H9 (cell line): ENCODE results near the gene AIFM3. TPM values are rescaled to one million over a fixed set of nuclear protein-coding genes. Genes with fewer than 3 reads are reported as not detected.

Experiments used
- DNase-seq: peaks from one replicate; pipeline ENCODE4 v3.0.0-alpha.2; 2017
- H2AFZ ChIP-seq: one replicate; pipeline ENCODE4 v1.6.1; 2013; ENCODE audit warnings: mild to moderate bottlenecking, low read length, control low read depth, moderate library complexity
- H2AK5ac ChIP-seq: 2 replicates; pipeline ENCODE4 v1.6.1; 2013; ENCODE audit warnings: low read length, control low read depth, mixed read lengths; ENCODE audit not compliant: insufficient read length
- H2BK120ac ChIP-seq: one replicate; pipeline ENCODE4 v1.6.1; 2013; ENCODE audit warnings: low read depth, mild to moderate bottlenecking, low read length, control low read depth, inconsistent platforms; ENCODE audit not compliant: poor library complexity, severe bottlenecking
- H2BK12ac ChIP-seq: 2 replicates; pipeline ENCODE4 v1.6.1; 2013; ENCODE audit warnings: low read length, control low read depth, mixed read lengths, low read depth; ENCODE audit not compliant: insufficient read length
- H2BK15ac ChIP-seq: 2 replicates; pipeline ENCODE4 v1.6.1; 2013; ENCODE audit warnings: low read depth, low read length, control low read depth
- H2BK20ac ChIP-seq: one replicate; pipeline ENCODE4 v1.6.1; 2013; ENCODE audit warnings: low read depth, mild to moderate bottlenecking, low read length, control low read depth, inconsistent platforms; ENCODE audit not compliant: poor library complexity, severe bottlenecking
- H2BK5ac ChIP-seq: 2 replicates; pipeline ENCODE4 v1.6.1; 2013; ENCODE audit warnings: low read length, control low read depth, mixed read lengths; ENCODE audit not compliant: insufficient read length
- H3K14ac ChIP-seq: 2 replicates; pipeline ENCODE4 v1.6.1; 2013; ENCODE audit warnings: low read length, control low read depth; ENCODE audit not compliant: insufficient read depth
- H3K18ac ChIP-seq: 2 replicates; pipeline ENCODE4 v1.6.1; 2013; ENCODE audit warnings: low read depth, mild to moderate bottlenecking, mixed read lengths, low read length, control low read depth; ENCODE audit not compliant: insufficient read length
- H3K23ac ChIP-seq: 2 replicates; pipeline ENCODE4 v1.6.1; 2013; ENCODE audit warnings: low read length, control low read depth, mixed read lengths, low read depth; ENCODE audit not compliant: insufficient read length
- H3K23me2 ChIP-seq: 2 replicates; pipeline ENCODE4 v1.6.1; 2013; ENCODE audit warnings: low read depth, mild to moderate bottlenecking, mixed read lengths, low read length, control low read depth; ENCODE audit not compliant: insufficient read length, poor library complexity, severe bottlenecking
- H3K27ac ChIP-seq: 2 replicates; pipeline ENCODE4 v1.5.1; 2013; ENCODE audit warnings: low read length, control low read depth, mixed read lengths, low read depth; ENCODE audit not compliant: insufficient read length
- H3K27me3 ChIP-seq: 2 replicates; pipeline ENCODE4 v1.6.1; 2013; ENCODE audit warnings: low read length, control low read depth, inconsistent platforms; ENCODE audit not compliant: insufficient read depth
- H3K4ac ChIP-seq: 2 replicates; pipeline ENCODE4 v1.6.1; 2013; ENCODE audit warnings: low read depth, mild to moderate bottlenecking, control low read depth, inconsistent platforms, low read length, moderate library complexity
- H3K4me1 ChIP-seq: 2 replicates; pipeline ENCODE4 v1.6.1; 2013; ENCODE audit warnings: low read length, control low read depth, inconsistent platforms; ENCODE audit not compliant: insufficient read depth
- H3K4me2 ChIP-seq: 2 replicates; pipeline ENCODE4 v1.6.1; 2013; ENCODE audit warnings: low read length, control low read depth, mixed read lengths; ENCODE audit not compliant: insufficient read length, insufficient read depth
- H3K56ac ChIP-seq: 2 replicates; pipeline ENCODE4 v1.6.1; 2013; ENCODE audit warnings: low read depth, mild to moderate bottlenecking, mixed read lengths, low read length, control low read depth; ENCODE audit not compliant: insufficient read length
- H3K79me1 ChIP-seq: 2 replicates; pipeline ENCODE4 v1.6.1; 2013; ENCODE audit warnings: low read depth, mild to moderate bottlenecking, moderate library complexity, low read length, control low read depth, inconsistent platforms; ENCODE audit not compliant: insufficient read depth, poor library complexity, severe bottlenecking
- H3K79me2 ChIP-seq: 2 replicates; pipeline ENCODE4 v1.6.1; 2013; ENCODE audit warnings: low read length, control low read depth, inconsistent platforms; ENCODE audit not compliant: insufficient read depth
- H3K9ac ChIP-seq: 2 replicates; pipeline ENCODE4 v1.6.1; 2013; ENCODE audit warnings: low read length, control low read depth, mixed read lengths; ENCODE audit not compliant: insufficient read length; ENCODE audit errors: extremely low read depth
- H3K9me3 ChIP-seq: one replicate; pipeline ENCODE4 v1.6.1; 2013; ENCODE audit warnings: low read depth, low read length, inconsistent platforms; ENCODE audit not compliant: control insufficient read depth
- H3T11ph ChIP-seq: one replicate; pipeline ENCODE4 v1.6.1; 2013; ENCODE audit warnings: mild to moderate bottlenecking, low read length, control low read depth, inconsistent platforms
- H4K20me1 ChIP-seq: one replicate; pipeline ENCODE4 v1.6.1; 2013; ENCODE audit not compliant: control insufficient read depth, insufficient read length, insufficient read depth
- H4K5ac ChIP-seq: 2 replicates; pipeline ENCODE4 v1.6.1; 2013; ENCODE audit warnings: low read depth, mild to moderate bottlenecking, mixed read lengths, low read length, control low read depth; ENCODE audit not compliant: insufficient read length
- H4K8ac ChIP-seq: replicated peaks from 2 replicates; pipeline ENCODE4 v1.6.1; 2013; ENCODE audit warnings: low read length, control low read depth, mixed read lengths, low read depth; ENCODE audit not compliant: insufficient read length
- H4K91ac ChIP-seq: 2 replicates; pipeline ENCODE4 v1.6.1; 2013; ENCODE audit warnings: low read depth, mild to moderate bottlenecking, moderate library complexity, mixed read lengths, low read length, control low read depth; ENCODE audit not compliant: insufficient read length
- H3K27ac Mint-ChIP-seq, 3 experiments: 2 replicates in 2 of 3; 3 replicates in 1 of 3; pipeline ENCODE4 v1.8.0; 2020 to 2021; ENCODE audit warnings: mixed read lengths in 3 of 3, mild to moderate bottlenecking in 1 of 3, moderate library complexity in 1 of 3
- H3K27me3 Mint-ChIP-seq: 2 replicates; pipeline ENCODE4 v1.8.0; 2021; ENCODE audit warnings: low read depth, mild to moderate bottlenecking, moderate library complexity, mixed read lengths
- H3K36me3 Mint-ChIP-seq, 3 experiments: 2 replicates in 2 of 3; 3 replicates in 1 of 3; pipeline ENCODE4 v1.8.0; 2020 to 2021; ENCODE audit warnings: low read depth in 3 of 3, mixed read lengths in 3 of 3; ENCODE audit not compliant: insufficient read depth in 1 of 3
- H3K4me1 Mint-ChIP-seq, 2 experiments: 2 replicates each; pipeline ENCODE4 v1.8.0; 2020; ENCODE audit warnings: mixed read lengths in 2 of 2
- H3K4me3 Mint-ChIP-seq, 2 experiments: 2 replicates in 1 of 2; 3 replicates in 1 of 2; pipeline ENCODE4 v1.8.0; 2020 to 2021; ENCODE audit warnings: mild to moderate bottlenecking in 2 of 2, mixed read lengths in 2 of 2, moderate library complexity in 1 of 2
- H3K9me3 Mint-ChIP-seq, 2 experiments: 2 replicates in 1 of 2; 3 replicates in 1 of 2; pipeline ENCODE4 v1.8.0; 2020; ENCODE audit warnings: mild to moderate bottlenecking in 2 of 2, mixed read lengths in 2 of 2, moderate library complexity in 1 of 2
- WGBS: extraction: QIAGEN DNeasy Blood & Tissue Kit; methylation state at CpG from one replicate; pipeline ENCODE4 v1.1.7; 2013; ENCODE audit warnings: missing lambda C conversion rate, low lambda C conversion rate, mixed read lengths; ENCODE audit not compliant: insufficient read length; ENCODE audit errors: extremely low coverage; 5-methylcytosine and 5-hydroxymethylcytosine counted together
- total RNA-seq: library from RNA; stranded (reverse); gene quantifications from 2 replicates; pipeline ENCODE4 v1.2.1, GENCODE V29; 2021
- TF ChIP-seq, protein P1 (sequence below): fragments of 200-600 bp; sonication (generic); conservative IDR thresholded peaks from 3 replicates; pipeline ENCODE4 v1.8.0; 2021; ENCODE audit warnings: antibody characterized with exemption, mild to moderate bottlenecking

The AIFM3 gene
- total RNA-seq, 1 experiment from 2014 or later = 1.9 TPM

DNA sequence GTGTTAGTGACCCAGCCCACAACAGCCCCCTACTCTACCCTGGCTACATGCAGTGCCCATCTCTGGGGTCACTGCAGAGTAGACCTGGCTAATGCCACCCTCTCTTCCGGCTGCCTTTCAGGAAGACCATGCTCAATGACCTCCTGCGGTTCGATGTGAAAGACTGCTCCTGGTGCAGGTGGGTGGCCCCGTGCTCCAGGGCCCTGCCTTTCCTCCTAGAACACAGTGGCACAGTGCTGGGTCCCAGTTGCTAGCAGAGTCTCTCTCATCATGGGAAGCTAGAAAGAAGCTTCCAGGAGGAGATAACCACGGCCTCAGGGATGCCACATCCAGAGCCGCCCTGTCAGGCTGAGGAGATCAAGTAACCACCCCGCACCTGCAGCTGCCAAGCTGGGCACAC lies 18.7 kb downstream of the AIFM3 start:
- peaks cover 15 to 16% of the 10 kb centered on the region in 2 experiments for H3K4me1 Mint-ChIP-seq
- Histone ChIP-seq H3K23ac (no peak overlapping the region), H3K23me2 (peaks cover 11% of the 10 kb centered on the region), H3K4me2 (no peak overlapping the region), H2AFZ (no peak overlapping the region), H2BK12ac (no peak overlapping the region), H3T11ph (no peak overlapping the region), H4K20me1 (no peaks in the 10 kb centered on the region), H2BK15ac (no peak overlapping the region), H4K8ac (no peak overlapping the region), H3K4me1 (0 out of 2 replicates have a peak, but pooled peaks cover 2% of the 10 kb centered on the region), H2BK120ac (no peak overlapping the region), H3K56ac (no peak overlapping the region), H3K79me1 (no peaks in the 10 kb centered on the region), H3K9ac (no peak overlapping the region), H4K91ac (no peak overlapping the region), H3K14ac (no peak overlapping the region), H3K4ac (no peak overlapping the region), H2BK20ac (no peak overlapping the region), H3K9me3 (no peaks in the 10 kb centered on the region), H4K5ac (no peak overlapping the region), H2BK5ac (no peak overlapping the region), H3K79me2 (no peaks in the 10 kb centered on the region), H3K18ac (no peak overlapping the region), H3K27ac (no peak overlapping the region), H3K27me3 (no peaks in the 10 kb centered on the region), H2AK5ac (no peak overlapping the region)
- TF ChIP-seq, protein P1, sequence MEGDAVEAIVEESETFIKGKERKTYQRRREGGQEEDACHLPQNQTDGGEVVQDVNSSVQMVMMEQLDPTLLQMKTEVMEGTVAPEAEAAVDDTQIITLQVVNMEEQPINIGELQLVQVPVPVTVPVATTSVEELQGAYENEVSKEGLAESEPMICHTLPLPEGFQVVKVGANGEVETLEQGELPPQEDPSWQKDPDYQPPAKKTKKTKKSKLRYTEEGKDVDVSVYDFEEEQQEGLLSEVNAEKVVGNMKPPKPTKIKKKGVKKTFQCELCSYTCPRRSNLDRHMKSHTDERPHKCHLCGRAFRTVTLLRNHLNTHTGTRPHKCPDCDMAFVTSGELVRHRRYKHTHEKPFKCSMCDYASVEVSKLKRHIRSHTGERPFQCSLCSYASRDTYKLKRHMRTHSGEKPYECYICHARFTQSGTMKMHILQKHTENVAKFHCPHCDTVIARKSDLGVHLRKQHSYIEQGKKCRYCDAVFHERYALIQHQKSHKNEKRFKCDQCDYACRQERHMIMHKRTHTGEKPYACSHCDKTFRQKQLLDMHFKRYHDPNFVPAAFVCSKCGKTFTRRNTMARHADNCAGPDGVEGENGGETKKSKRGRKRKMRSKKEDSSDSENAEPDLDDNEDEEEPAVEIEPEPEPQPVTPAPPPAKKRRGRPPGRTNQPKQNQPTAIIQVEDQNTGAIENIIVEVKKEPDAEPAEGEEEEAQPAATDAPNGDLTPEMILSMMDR = no peak
- no peaks in the 10 kb centered on the region; the same call in 1 of the 2 replicates for H3K27me3 Mint-ChIP-seq
- no peak overlapping the region for H3K4me3 Mint-ChIP-seq
- H3K9me3 Mint-ChIP-seq = no peaks in the 10 kb centered on the region; a peak in 1 of 5 replicates
- H3K27ac Mint-ChIP-seq = no peak overlapping the region
- no CpG with 5 or more reads among the region's 7 CpGs for WGBS
- peaks cover 0 to 32% (median 21%) of the 10 kb centered on the region in 3 experiments; a peak in 6 of 7 replicates for H3K36me3 Mint-ChIP-seq
- DNase-seq = no peak
